OCI-LY1 (cell line): ENCODE results near the gene CNTNAP2.

Experiments used
- H2AFZ ChIP-seq: fragments of 200-600 bp; sonication (generic), shearing (Covaris generic); 2 replicates; pipeline ENCODE4 v1.6.0; 2014; ENCODE audit warnings: antibody characterized with exemption, mild to moderate bottlenecking, low read length
- H3F3A ChIP-seq: fragments of 200-600 bp; sonication (generic), shearing (Covaris generic); 2 replicates; pipeline ENCODE4 v1.6.0; 2014; ENCODE audit warnings: mild to moderate bottlenecking, antibody characterized with exemption, low read length, moderate library complexity; ENCODE audit not compliant: insufficient read depth
- H3K27ac ChIP-seq: fragments of 200-600 bp; sonication (generic); 2 replicates; pipeline ENCODE4 v1.5.1; 2014; ENCODE audit warnings: low read length, mixed run types, mild to moderate bottlenecking, low read depth; ENCODE audit not compliant: poor library complexity, severe bottlenecking
- H3K27me3 ChIP-seq: fragments of 200-600 bp; sonication (generic); 2 replicates; pipeline ENCODE4 v1.6.0; 2014; ENCODE audit warnings: antibody characterized with exemption, mild to moderate bottlenecking, low read length, moderate library complexity; ENCODE audit not compliant: insufficient read depth
- H3K36me3 ChIP-seq: fragments of 200-600 bp; sonication (generic); 2 replicates; pipeline ENCODE4 v1.6.1; 2014; ENCODE audit warnings: mild to moderate bottlenecking, antibody characterized with exemption, low read length, moderate library complexity, mixed read lengths; ENCODE audit not compliant: insufficient read depth
- H3K4me1 ChIP-seq: fragments of 200-600 bp; sonication (generic); 2 replicates; pipeline ENCODE4 v1.5.1; 2014; ENCODE audit warnings: mild to moderate bottlenecking, low read length, moderate library complexity; ENCODE audit not compliant: insufficient read depth, severe bottlenecking
- H3K4me2 ChIP-seq: fragments of 200-600 bp; sonication (generic), shearing (Covaris generic); 2 replicates; pipeline ENCODE4 v1.6.1; 2014; ENCODE audit warnings: low read length
- H3K4me3 ChIP-seq: fragments of 200-600 bp; sonication (generic); 2 replicates; pipeline ENCODE4 v1.5.1; 2014; ENCODE audit warnings: low read length, low read depth, mild to moderate bottlenecking, mixed read lengths; ENCODE audit not compliant: poor library complexity, severe bottlenecking
- H3K79me2 ChIP-seq: fragments of 200-600 bp; shearing (Covaris generic); 2 replicates; pipeline ENCODE4 v1.6.1; 2016; ENCODE audit warnings: mixed run types, low read length, mixed read lengths; ENCODE audit not compliant: insufficient read depth
- H3K9ac ChIP-seq: fragments of 200-600 bp; sonication (generic), shearing (Covaris generic); 2 replicates; pipeline ENCODE4 v1.6.1; 2014; ENCODE audit warnings: mild to moderate bottlenecking, low read length, mixed read lengths
- H3K9me2 ChIP-seq: fragments of 200-600 bp; sonication (generic), shearing (Covaris generic); 2 replicates; pipeline ENCODE4 v1.6.1; 2014; ENCODE audit warnings: low read depth, mild to moderate bottlenecking, low read length, mixed read lengths
- H3K9me3 ChIP-seq: fragments of 200-600 bp; shearing (Covaris generic); 2 replicates; pipeline ENCODE4 v1.6.1; 2014; ENCODE audit warnings: low read length, mixed read lengths
- H4K20me1 ChIP-seq: fragments of 200-600 bp; sonication (generic), shearing (Covaris generic); 2 replicates; pipeline ENCODE4 v1.6.0; 2016; ENCODE audit warnings: mild to moderate bottlenecking, low read length; ENCODE audit not compliant: insufficient read depth
- CTCF ChIP-seq: fragments of 200-600 bp; sonication (generic), shearing (Covaris generic); IDR thresholded peaks from 2 replicates; pipeline ENCODE4 v1.5.1; 2017; ENCODE audit warnings: mild to moderate bottlenecking, antibody characterized with exemption, low read length, moderate library complexity, mixed read lengths
- EZH2 ChIP-seq: fragments of 200-600 bp; sonication (generic), shearing (Covaris generic); IDR thresholded peaks from 2 replicates; pipeline ENCODE4 v1.8.0; 2017; ENCODE audit warnings: borderline replicate concordance, mixed run types, mild to moderate bottlenecking, antibody characterized with exemption, low read length, moderate library complexity, mixed read lengths

Gene CNTNAP2

GRCh38 chr7:146117576-146117975 is 975 bp downstream of the CNTNAP2 start:
- H3K4me3 ChIP-seq = no peak overlapping the region

GRCh38 chr7:146119002-146119401 is 2.4 kb downstream of the CNTNAP2 start:
- Histone ChIP-seq H3F3A (no peaks in the 10 kb centered on the region), H2AFZ (0 out of 2 replicates have a peak overlapping the region, but pooled peaks have one; percentile 16), H3K9me3 (peaks cover 2% of the 10 kb centered on the region; the same call in 1 of the 2 replicates), H4K20me1 (no peaks in the 10 kb centered on the region), H3K4me2 (no peak overlapping the region), H3K9me2 (no peaks in the 10 kb centered on the region), H3K9ac (no peak overlapping the region), H3K4me3 (no peak overlapping the region), H3K79me2 (no peaks in the 10 kb centered on the region), H3K4me1 (peaks cover 6% of the 10 kb centered on the region), H3K27ac (peak overlapping the region; percentile 15), H3K36me3 (no peaks in the 10 kb centered on the region), H3K27me3 (no peaks in the 10 kb centered on the region)
- no peak for TF ChIP-seq EZH2
- peak; percentile 49 for TF ChIP-seq CTCF

More at GRCh38 chr7:146117576-146117975, 975 bp downstream of the CNTNAP2 start:
- H3K9ac ChIP-seq = no peak overlapping the region
- H3K9me3 ChIP-seq = no peaks in the 10 kb centered on the region; the same call in 1 of the 2 replicates
- no peaks in the 10 kb centered on the region for H4K20me1 ChIP-seq
- TF ChIP-seq EZH2 (no peak), CTCF (no peak)
- H3K27ac ChIP-seq = no peak overlapping the region
- H3F3A ChIP-seq = no peaks in the 10 kb centered on the region
- H2AFZ ChIP-seq = no peak overlapping the region
- no peaks in the 10 kb centered on the region for H3K79me2 ChIP-seq
- no peak overlapping the region for H3K4me2 ChIP-seq
- peaks cover 6% of the 10 kb centered on the region for H3K4me1 ChIP-seq
- H3K27me3 ChIP-seq = no peaks in the 10 kb centered on the region
- no peaks in the 10 kb centered on the region for H3K36me3 ChIP-seq
- no peaks in the 10 kb centered on the region for H3K9me2 ChIP-seq

GRCh38 chr7:146123715-146124114 is 7.1 kb downstream of the CNTNAP2 start:
- TF ChIP-seq EZH2 = no peak
- Histone ChIP-seq H3K4me2 (no peak overlapping the region), H3K4me1 (peaks cover 24% of the 10 kb centered on the region), H2AFZ (no peak overlapping the region), H3F3A (peaks cover 3% of the 10 kb centered on the region; the same call in 1 of the 2 replicates), H3K9ac (no peak overlapping the region), H4K20me1 (no peaks in the 10 kb centered on the region), H3K36me3 (no peaks in the 10 kb centered on the region), H3K27ac (no peak overlapping the region), H3K27me3 (no peaks in the 10 kb centered on the region), H3K9me2 (no peaks in the 10 kb centered on the region), H3K79me2 (no peaks in the 10 kb centered on the region), H3K9me3 (peaks cover 2% of the 10 kb centered on the region; the same call in 1 of the 2 replicates), H3K4me3 (no peak overlapping the region)
